ENCODE data around the gene FAM107B.
A peak's percentile ranks its signal among the peaks of the same experiment; 100 is the strongest.

Gene FAM107B

DNA sequence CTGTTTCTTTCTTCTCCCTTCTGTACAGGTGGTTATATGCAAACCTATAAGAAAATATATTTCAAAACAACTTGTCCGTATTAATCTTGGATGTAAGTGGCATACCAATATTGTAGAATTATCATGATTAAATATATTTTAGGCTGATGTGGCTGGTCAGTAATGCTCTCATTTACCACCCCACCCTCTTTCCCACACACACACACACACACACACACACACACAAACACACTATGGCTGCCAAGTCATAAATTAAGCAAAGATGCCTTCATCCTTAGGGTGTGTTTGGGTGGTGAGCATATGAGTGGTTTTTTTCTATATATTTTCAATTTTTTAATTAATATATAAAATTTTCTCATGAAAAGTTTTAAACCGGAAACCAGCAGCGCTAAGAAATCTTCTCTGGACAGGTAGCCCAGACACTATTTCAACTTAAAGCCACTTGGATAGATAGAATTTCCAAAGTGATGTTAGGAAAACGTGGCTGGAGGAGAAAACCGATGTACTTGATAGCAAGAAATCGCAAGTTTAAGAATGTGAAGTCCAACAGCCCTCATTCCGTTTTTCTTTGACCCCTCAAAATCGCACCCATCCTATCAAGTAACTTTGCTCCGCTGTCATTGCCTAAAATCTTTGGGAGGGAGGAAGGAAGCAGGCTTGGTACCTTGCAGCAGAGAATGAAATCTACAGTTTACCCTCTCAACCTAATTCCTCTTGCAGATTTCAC, 171.7 kb downstream of the FAM107B start:
- no peak for DNase-seq (ENCODE audit: extremely low read depth, low read depth)
- peak overlapping the region; percentile 66 for H3K4me3 ChIP-seq (replicated peaks; ENCODE audit: low read depth, low read length)
- no peak for TF ChIP-seq CTCF (IDR thresholded peaks at IDR 0.05; ENCODE audit: low read depth, low read length, missing control alignments)

- H3K4me3 ChIP-seq (replicated peaks; ENCODE audit: low read depth, low read length), result peak overlapping the region; percentile 66
- no peak for TF ChIP-seq CTCF (IDR thresholded peaks at IDR 0.05; ENCODE audit: low read depth, low read length, missing control alignments)
- no peak for DNase-seq (ENCODE audit: extremely low read depth, low read depth)
Observed at GRCh38 chr10:14601872-14602725, 172.6 kb downstream of the FAM107B start.

DNA sequence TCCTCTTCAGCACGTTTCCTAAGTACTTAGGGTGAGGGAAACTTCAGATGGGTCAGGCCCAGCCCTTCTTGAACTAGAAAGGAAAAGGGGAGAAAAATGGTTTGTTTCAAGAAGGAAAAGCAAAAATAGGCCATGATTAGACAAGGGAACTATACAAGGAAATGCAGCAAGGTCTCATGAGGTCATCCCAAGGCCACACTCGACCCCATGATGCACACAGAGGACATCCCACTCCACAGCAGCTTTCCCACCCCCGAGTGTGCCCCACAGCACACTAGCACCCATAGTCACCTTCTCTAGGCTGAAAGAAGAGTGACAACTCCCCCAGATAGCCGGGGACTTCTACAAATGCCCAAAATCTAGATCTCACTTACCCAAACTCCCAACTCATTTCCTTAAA, 173.4 kb downstream of the FAM107B start:
- H3K4me3 ChIP-seq (replicated peaks; ENCODE audit: low read depth, low read length), result no peak overlapping the region
- no peak for TF ChIP-seq CTCF (IDR thresholded peaks at IDR 0.05; ENCODE audit: low read depth, low read length, missing control alignments)
- no peak for DNase-seq (ENCODE audit: extremely low read depth, low read depth)

- no peak for TF ChIP-seq CTCF (IDR thresholded peaks at IDR 0.05; ENCODE audit: low read depth, low read length, missing control alignments)
- no peak for DNase-seq (ENCODE audit: extremely low read depth, low read depth)
- no peak overlapping the region for H3K4me3 ChIP-seq (replicated peaks; ENCODE audit: low read depth, low read length)
Observed at GRCh38 chr10:14600065-14600464, 174.6 kb downstream of the FAM107B start.

- DNase-seq (ENCODE audit: extremely low read depth, low read depth), result no peak
- H3K4me3 ChIP-seq (replicated peaks; ENCODE audit: low read depth, low read length), result no peak overlapping the region
- TF ChIP-seq CTCF (IDR thresholded peaks at IDR 0.05; ENCODE audit: low read depth, low read length, missing control alignments), result no peak
Observed at GRCh38 chr10:14598809-14599764, 175.6 kb downstream of the FAM107B start.

DNA sequence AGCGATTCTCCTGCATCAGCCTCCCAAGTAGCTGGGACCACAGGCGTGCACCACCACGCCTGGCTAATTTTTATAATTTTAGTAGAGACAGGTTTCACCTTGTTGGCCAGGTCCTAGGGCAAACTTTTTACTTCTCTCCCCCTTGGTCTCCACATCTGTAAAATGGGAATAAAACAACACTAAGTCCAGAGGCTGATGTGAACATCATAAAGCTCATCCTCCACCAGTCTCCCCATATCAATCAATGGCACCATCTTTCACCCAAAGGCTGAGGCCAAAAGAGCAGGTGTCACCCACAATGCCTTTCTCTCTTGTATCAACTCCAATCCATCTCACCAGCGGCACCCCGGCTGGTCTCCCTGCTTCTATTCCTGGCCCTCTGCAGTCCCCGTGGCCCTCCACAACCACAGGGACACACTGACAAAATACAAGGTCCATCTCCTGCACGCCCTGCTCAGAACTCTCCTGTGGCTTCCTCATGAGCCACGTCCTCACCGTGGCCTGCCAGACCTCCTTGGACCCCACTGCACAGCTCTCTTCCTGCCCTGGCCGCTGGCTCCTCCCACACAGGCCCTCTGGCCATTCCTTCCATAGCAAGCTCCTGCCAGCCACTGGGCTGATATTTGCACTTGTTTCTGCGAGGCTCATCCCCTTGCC, 179.0 kb downstream of the FAM107B start:
- DNase-seq (ENCODE audit: extremely low read depth, low read depth), result no peak
- no peak for TF ChIP-seq CTCF (IDR thresholded peaks at IDR 0.05; ENCODE audit: low read depth, low read length, missing control alignments)
- no peak overlapping the region for H3K4me3 ChIP-seq (replicated peaks; ENCODE audit: low read depth, low read length)

All from HFF-Myc (cell line).